Measurements from ENCODE around the gene USP2.

USP2 gene

GRCh38 chr11:119377961-119378667 lies 3.4 kb downstream of the USP2 start:
- in situ Hi-C loops (cut with MboI; ENCODE audit: low sequenced_read_pairs), result no loop called here

GRCh38 chr11:119377112-119377901 lies 4.2 kb downstream of the USP2 start:
- in situ Hi-C loops (cut with MboI; ENCODE audit: low sequenced_read_pairs), result no loop called here

- in situ Hi-C loops (cut with MboI; ENCODE audit: low sequenced_read_pairs), result no loop called here
These were observed 5.2 kb downstream of the USP2 start for GRCh38 chr11:119376197-119376847.

GRCh38 chr11:119375337-119376196 lies 5.9 kb downstream of the USP2 start:
- in situ Hi-C loops (cut with MboI; ENCODE audit: low sequenced_read_pairs), result no loop called here

- in situ Hi-C loops (cut with MboI; ENCODE audit: low sequenced_read_pairs), result no loop called here
These were observed 6.7 kb downstream of the USP2 start for GRCh38 chr11:119374632-119375336.

GRCh38 chr11:119373921-119374631 lies 7.4 kb downstream of the USP2 start:
- in situ Hi-C loops (cut with MboI; ENCODE audit: low sequenced_read_pairs), result no loop called here

DNA sequence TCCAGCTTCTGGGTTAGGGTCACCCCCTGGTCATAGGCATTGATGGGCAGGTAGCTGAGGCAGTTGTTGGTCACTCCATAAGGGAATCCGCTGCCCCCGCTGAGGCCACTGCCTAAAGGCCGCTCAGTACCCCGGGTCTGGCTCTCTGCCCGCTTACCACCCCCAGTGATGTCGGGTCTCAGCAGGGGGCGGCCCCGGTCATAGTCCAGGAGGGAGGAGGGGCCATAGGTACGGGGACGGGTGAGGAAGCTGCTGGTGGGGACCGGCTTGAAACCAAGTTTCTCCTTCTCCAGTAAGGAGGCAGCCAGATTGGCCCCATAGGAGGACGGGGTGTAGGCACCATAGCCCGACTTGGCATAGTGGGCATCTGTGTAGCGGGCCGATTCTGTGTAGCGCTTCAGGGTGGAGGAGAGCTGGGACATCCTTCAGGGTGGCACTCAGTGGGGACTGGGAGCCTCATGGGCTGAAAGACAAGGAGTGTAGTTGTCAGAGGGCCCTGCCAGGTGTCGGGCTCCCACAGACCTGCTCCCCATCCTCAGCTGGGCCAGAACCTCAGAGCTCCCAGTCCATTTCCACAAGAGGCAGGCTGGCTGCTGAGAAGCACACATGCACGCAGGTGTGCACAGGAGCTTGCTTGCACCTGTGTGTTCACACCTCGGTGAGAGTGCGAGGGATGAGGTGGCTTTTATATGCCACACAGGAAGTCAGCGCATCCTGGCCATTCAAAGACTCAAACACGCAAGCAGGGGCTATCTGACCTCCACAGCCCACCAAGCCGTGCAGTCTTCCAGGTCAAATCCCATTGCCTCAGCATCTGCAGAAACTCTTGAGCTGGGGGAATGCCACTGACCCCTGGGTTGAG lies 8.2 kb downstream of the USP2 start:
- in situ Hi-C loops (cut with MboI; ENCODE audit: low sequenced_read_pairs), result no loop called here

DNA sequence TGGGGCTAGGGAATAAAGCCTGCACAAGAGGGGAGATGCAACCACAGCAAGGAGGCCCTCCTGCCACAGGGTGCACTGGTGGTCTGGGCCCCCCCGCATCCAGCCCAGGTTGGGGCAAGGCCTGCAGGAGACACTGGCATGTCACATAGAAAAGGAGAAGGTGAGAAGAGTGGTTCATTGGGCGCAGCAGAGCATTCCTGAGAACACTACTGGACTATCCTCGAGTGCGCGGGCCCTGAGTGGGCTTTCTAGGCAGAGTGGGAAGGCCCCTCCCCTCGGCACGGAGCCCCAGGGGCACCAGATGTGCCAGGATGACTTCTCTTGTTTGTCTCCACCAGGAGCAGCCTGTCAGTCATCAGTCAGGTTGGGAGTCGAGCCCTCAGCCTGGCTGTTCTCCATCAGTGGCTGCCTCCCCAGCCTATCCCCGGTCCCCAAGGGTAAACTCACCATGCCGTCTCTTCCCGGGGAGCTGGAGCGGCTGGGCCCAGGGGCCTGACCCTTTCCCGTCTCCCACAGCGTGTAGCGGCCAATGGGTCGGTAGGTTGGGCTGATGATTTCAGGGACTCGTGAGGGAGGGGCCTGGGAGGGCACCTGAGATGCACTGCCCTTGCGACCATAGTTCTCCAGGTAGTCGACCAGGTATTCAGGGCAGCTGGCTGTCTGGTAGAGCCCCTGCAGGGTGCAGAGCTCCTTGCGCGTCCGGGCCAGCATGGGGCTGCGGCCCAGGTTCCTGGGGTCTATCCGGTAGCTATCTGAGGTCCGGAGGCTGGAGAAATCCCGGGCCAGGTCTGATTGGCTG lies 9.0 kb downstream of the USP2 start:
- in situ Hi-C loops (cut with MboI; ENCODE audit: low sequenced_read_pairs), result no loop called here

- in situ Hi-C loops (cut with MboI; ENCODE audit: low sequenced_read_pairs), result no loop called here
These were observed 9.7 kb downstream of the USP2 start for GRCh38 chr11:119371778-119372182.

- in situ Hi-C loops (cut with MboI; ENCODE audit: low sequenced_read_pairs), result no loop called here
These were observed 10.4 kb downstream of the USP2 start for GRCh38 chr11:119371067-119371601.

GRCh38 chr11:119370486-119371046 lies 10.9 kb downstream of the USP2 start:
- in situ Hi-C loops (cut with MboI; ENCODE audit: low sequenced_read_pairs), result no loop called here

DNA sequence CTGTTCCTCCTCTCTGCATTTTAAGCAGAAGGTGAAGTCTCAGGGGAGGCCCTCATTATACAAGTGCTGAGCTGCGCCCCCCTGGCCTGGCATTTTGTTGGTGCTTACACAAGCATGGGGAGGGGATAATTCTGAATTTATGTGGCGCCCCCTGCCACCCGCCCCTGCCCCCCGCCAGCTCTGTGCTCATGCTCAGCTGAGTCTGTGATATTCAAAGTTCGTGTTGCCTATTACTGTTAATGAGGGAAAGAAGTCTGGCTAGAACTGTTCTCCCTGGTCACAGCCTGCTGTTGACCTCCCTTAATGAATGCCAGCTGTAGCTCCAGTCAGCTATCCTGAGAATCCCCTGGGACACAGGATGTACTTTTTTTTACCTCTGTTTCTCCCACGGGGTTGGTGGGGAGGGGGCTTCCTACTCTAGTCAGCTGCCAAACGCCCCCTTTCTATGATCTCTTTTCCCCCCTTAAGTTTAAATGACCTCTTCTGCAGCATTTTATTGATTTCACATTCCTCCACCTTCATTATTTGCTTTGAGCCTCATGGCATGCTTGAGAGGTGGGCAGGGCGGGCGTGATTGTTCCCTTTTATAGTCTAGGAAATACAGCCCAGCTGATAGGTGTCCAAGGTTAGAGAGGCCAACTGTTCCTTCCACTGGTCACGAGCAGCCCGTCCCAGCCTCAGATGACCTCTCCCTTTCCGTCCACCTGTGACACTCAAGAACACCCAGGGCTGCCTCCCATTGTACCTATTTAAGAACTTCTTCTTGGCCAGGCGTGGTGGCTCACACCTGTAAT lies 12.2 kb downstream of the USP2 start:
- in situ Hi-C loops (cut with MboI; ENCODE audit: low sequenced_read_pairs), result no loop called here

- in situ Hi-C loops (cut with MboI; ENCODE audit: low sequenced_read_pairs), result no loop called here
These were observed 13.1 kb downstream of the USP2 start for GRCh38 chr11:119368121-119369034.

GRCh38 chr11:119367661-119368120 lies 13.8 kb downstream of the USP2 start:
- in situ Hi-C loops (cut with MboI; ENCODE audit: low sequenced_read_pairs), result no loop called here
